ENCODE data around the gene TAF6.

Gene TAF6

GRCh38 chr7:100102950-100103840 lies 16.0 kb downstream of the TAF6 start:
- DNase-seq (ENCODE audit: low spot score) (no peak), ATAC-seq (ENCODE audit: low read depth) (no peak)
- H3K27ac ChIP-seq (ENCODE audit: poor library complexity, severe bottlenecking): no peak overlapping the region
- H3K4me3 ChIP-seq (ENCODE audit: severe bottlenecking): no peak overlapping the region
- peaks cover 4% of the 10 kb centered on the region for H3K4me1 ChIP-seq (ENCODE audit: insufficient read depth, poor library complexity, severe bottlenecking)
- no peaks in the 10 kb centered on the region for H3K9me3 ChIP-seq (ENCODE audit: severe bottlenecking)
- no peaks in the 10 kb centered on the region for H3K27me3 ChIP-seq (ENCODE audit: insufficient read depth, poor library complexity, severe bottlenecking)
- peaks cover 40% of the 10 kb centered on the region for H3K36me3 ChIP-seq (ENCODE audit: low read depth)
- no peak for TF ChIP-seq CTCF (IDR thresholded peaks at IDR 0.05; ENCODE audit: poor library complexity, severe bottlenecking)

DNA sequence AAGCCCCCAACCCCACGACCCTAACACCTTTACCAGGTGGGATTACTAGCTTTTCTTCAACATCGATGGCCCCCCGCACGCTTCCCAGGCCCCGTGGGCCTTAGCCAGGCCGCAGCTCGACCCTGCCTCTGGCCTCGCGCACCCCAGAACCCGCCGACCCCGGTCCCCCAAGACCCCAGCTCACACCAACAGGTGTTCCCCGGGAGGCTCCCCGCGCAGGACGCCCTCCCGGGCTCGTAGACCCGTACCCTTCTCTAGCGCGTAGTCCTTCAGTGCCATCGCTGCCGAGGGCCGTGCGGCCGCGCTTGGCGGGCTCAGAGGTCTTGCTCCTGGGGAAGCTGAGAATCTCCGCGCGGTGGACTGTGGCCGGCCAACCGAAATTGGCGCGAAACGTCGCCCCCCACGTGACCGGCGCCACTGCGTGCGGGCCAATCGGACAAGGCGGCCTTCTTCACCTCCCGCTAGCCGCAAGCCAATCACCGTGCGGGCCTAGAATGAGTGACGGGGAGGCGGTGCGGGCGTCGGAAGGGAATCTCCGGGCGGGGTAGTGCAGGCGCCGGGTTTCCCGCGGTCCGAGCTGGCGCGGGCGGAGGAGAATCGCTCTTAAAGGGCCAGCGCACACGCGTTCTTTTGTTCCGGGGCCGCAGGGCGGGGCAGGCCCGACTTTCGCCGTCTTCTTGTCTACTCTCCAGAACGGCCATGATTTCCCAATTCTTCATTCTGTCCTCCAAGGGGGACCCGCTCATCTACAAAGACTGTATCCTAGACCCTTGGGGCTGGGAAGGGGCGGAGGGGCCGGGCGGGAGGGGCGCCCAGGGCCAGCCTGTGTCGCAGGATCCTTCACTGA lies 17.9 kb downstream of the TAF6 start, which contains the start of the genes AP4M1 and MCM7:
Gene AP4M1 (plus strand): TSS at position 628 of the 847 bp plus-strand sequence. CDS start 72 bp downstream, at position 700.
Gene MCM7 (minus strand): TSS at position 382 of the 847 bp plus-strand sequence. CDS start 103 bp downstream, at position 279.
- H3K4me1 ChIP-seq (ENCODE audit: insufficient read depth, poor library complexity, severe bottlenecking): peaks cover 4% of the 10 kb centered on the region
- H3K27ac ChIP-seq (ENCODE audit: poor library complexity, severe bottlenecking): peak within 1 kb of the TSS; percentile 94
- H3K27me3 ChIP-seq (ENCODE audit: insufficient read depth, poor library complexity, severe bottlenecking): no peaks in the 10 kb centered on the region
- peak; percentile 89 for ATAC-seq (ENCODE audit: low read depth)
- H3K36me3 ChIP-seq (ENCODE audit: low read depth): peaks cover 45% of the 10 kb centered on the region
- H3K4me3 ChIP-seq (ENCODE audit: severe bottlenecking): peak within 1 kb of the TSS; percentile 88
- TF ChIP-seq CTCF (IDR thresholded peaks at IDR 0.05; ENCODE audit: poor library complexity, severe bottlenecking): no peak
- DNase-seq (ENCODE audit: low spot score): peak; percentile 99
- no peaks in the 10 kb centered on the region for H3K9me3 ChIP-seq (ENCODE audit: severe bottlenecking)

DNA sequence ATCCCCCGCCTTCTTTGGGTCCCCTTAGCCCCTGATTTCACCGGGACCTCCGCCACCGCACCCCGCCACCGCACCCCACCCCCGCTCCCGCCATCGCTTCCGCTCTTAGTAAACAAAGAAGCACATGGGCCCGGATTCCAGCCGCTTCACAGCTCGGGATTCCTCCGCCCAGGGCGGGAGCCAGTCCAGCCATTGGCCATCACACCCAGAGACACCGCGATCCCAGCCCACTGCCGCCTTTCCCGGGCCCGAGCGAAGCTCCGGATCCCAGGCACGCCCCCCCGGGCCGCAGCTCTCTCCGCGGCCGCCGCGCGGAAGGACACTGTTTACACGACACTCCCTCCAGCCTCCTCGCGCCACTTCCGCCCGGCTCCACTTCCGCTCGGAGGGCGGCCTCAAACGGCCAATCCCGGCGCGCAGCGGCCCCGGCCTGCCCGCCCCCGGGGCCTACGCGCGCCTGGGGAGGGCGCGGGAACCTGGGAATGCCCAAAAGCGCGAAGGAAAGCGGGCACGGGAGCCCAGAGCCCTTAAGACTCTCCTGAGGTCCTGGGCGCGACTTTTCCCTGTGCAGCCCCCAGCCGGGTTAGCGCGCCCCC lies 18.6 kb downstream of the TAF6 start:
- no peak for TF ChIP-seq CTCF (IDR thresholded peaks at IDR 0.05; ENCODE audit: poor library complexity, severe bottlenecking)
- H3K4me1 ChIP-seq (ENCODE audit: insufficient read depth, poor library complexity, severe bottlenecking): peaks cover 4% of the 10 kb centered on the region
- H3K9me3 ChIP-seq (ENCODE audit: severe bottlenecking): no peaks in the 10 kb centered on the region
- H3K36me3 ChIP-seq (ENCODE audit: low read depth): peaks cover 52% of the 10 kb centered on the region
- DNase-seq (ENCODE audit: low spot score): peak; percentile 91
- peak overlapping the region; percentile 88 for H3K4me3 ChIP-seq (ENCODE audit: severe bottlenecking)
- peak overlapping the region; percentile 94 for H3K27ac ChIP-seq (ENCODE audit: poor library complexity, severe bottlenecking)
- peak; percentile 76 for ATAC-seq (ENCODE audit: low read depth)
- no peaks in the 10 kb centered on the region for H3K27me3 ChIP-seq (ENCODE audit: insufficient read depth, poor library complexity, severe bottlenecking)

- H3K9me3 ChIP-seq (ENCODE audit: severe bottlenecking): no peaks in the 10 kb centered on the region
- DNase-seq (ENCODE audit: low spot score) (no peak), ATAC-seq (ENCODE audit: low read depth) (no peak)
- TF ChIP-seq CTCF (IDR thresholded peaks at IDR 0.05; ENCODE audit: poor library complexity, severe bottlenecking): no peak
- peaks cover 57% of the 10 kb centered on the region for H3K36me3 ChIP-seq (ENCODE audit: low read depth)
- H3K27ac ChIP-seq (ENCODE audit: poor library complexity, severe bottlenecking): peak overlapping the region; percentile 94
- H3K4me3 ChIP-seq (ENCODE audit: severe bottlenecking): no peak overlapping the region
- no peaks in the 10 kb centered on the region for H3K27me3 ChIP-seq (ENCODE audit: insufficient read depth, poor library complexity, severe bottlenecking)
- peaks cover 4% of the 10 kb centered on the region for H3K4me1 ChIP-seq (ENCODE audit: insufficient read depth, poor library complexity, severe bottlenecking)
Observed at GRCh38 chr7:100099452-100099851, 19.7 kb downstream of the TAF6 start.
